ENCODE results near the gene KIF15. TPM values are rescaled to one million over a fixed set of nuclear protein-coding genes. Genes with fewer than 3 reads are reported as not detected.

Gene KIF15
- polyA plus RNA-seq, 3 donors, result 0.15 to 0.16 TPM; not detected in 1

- H3K4me3 ChIP-seq (replicated peaks in 1 of 3; ENCODE audit: low read depth in 2 of 3, low read length in 3 of 3), result peak overlapping the region in 1 of 3 experiments; percentile 4
- H3K9me3 ChIP-seq (replicated peaks in 1 of 2; ENCODE audit: control insufficient read depth in 1 of 2, insufficient read depth in 1 of 2, low read length in 2 of 2), result peaks cover 42 to 86% of the 10 kb centered on the region in 2 donors
- Mint-ChIP-seq H3K36me3 (peaks cover 10 to 20% of the 10 kb centered on the region in 2 donors), H3K27ac (no peak overlapping the region), H3K4me3 (no peak overlapping the region), H3K4me1 (peaks cover 5% of the 10 kb centered on the region), H3K27me3 (ENCODE audit: low read depth in 3 of 3) (no peaks in the 10 kb centered on the region), H3K9me3 (peaks cover 49 to 96% (median 86%) of the 10 kb centered on the region in 7 donors)
- intact Hi-C loops (cut with micrococcal nuclease), result no loop called here
- TF ChIP-seq CTCF (IDR thresholded peaks at IDR 0.05), result no peak
- H3K4me2 ChIP-seq (replicated peaks; ENCODE audit: extremely low read depth, low read length, poor library complexity, severe bottlenecking), result no peak overlapping the region
- no CpG with 5 or more reads among the region's 3 CpGs for WGBS (ENCODE audit: insufficient coverage)
- DNase-seq, result no peak
- H3K9ac ChIP-seq (ENCODE audit: insufficient read depth, low read length, poor library complexity, severe bottlenecking), result no peak overlapping the region
- peaks cover 2 to 21% of the 10 kb centered on the region in 2 donors for H3K36me3 ChIP-seq (replicated peaks in 1 of 2; ENCODE audit: control insufficient read depth in 1 of 2, insufficient read depth in 2 of 2, low read length in 2 of 2)
- H2AFZ ChIP-seq (ENCODE audit: insufficient read depth, low read depth, low read length, poor library complexity, severe bottlenecking), result no peak overlapping the region
- H3K4me1 ChIP-seq (ENCODE audit: control insufficient read depth in 1 of 2, insufficient read depth in 2 of 2, low read length in 2 of 2), result peaks cover 5% of the 10 kb centered on the region in 2 donors
- H3K27me3 ChIP-seq (ENCODE audit: control insufficient read depth in 2 of 2, insufficient read depth in 2 of 2, low read length in 2 of 2), result no peaks in the 10 kb centered on the region
- no peak overlapping the region for H3K27ac ChIP-seq (ENCODE audit: low read depth in 1 of 2, low read length in 2 of 2)
- no peaks in the 10 kb centered on the region for H3K79me2 ChIP-seq (ENCODE audit: insufficient read depth, low read length)
- no peaks in the 10 kb centered on the region for H4K20me1 ChIP-seq (ENCODE audit: insufficient read depth, low read length)
These were observed 26.9 kb upstream of the KIF15 start for GRCh38 chr3:44734646-44735168.

GRCh38 chr3:44761101-44761423 lies 532 bp upstream of the KIF15 start:
- Mint-ChIP-seq H3K27me3 (ENCODE audit: low read depth in 3 of 3) (peaks cover 0 to 1% (median 0%) of the 10 kb centered on the region in 3 donors), H3K27ac (peak overlapping the region; percentile 90 to 97 (median 94)), H3K9me3 (peaks cover 24 to 65% (median 48%) of the 10 kb centered on the region in 7 donors), H3K36me3 (peaks cover 30 to 45% of the 10 kb centered on the region in 2 donors), H3K4me1 (peaks cover 15% of the 10 kb centered on the region), H3K4me3 (peak overlapping the region; percentile 88 to 94)
- Histone ChIP-seq H3K9me3 (replicated peaks in 1 of 2; ENCODE audit: control insufficient read depth in 1 of 2, insufficient read depth in 1 of 2, low read length in 2 of 2) (peaks cover 27 to 48% of the 10 kb centered on the region in 2 donors), H3K4me1 (ENCODE audit: control insufficient read depth in 1 of 2, insufficient read depth in 2 of 2, low read length in 2 of 2) (peaks cover 14 to 19% of the 10 kb centered on the region in 2 donors), H3K4me2 (replicated peaks; ENCODE audit: extremely low read depth, low read length, poor library complexity, severe bottlenecking) (peak overlapping the region; percentile 100), H3K27ac (ENCODE audit: low read depth in 1 of 2, low read length in 2 of 2) (peak overlapping the region; percentile 79 to 97), H2AFZ (ENCODE audit: insufficient read depth, low read depth, low read length, poor library complexity, severe bottlenecking) (peak overlapping the region; percentile 93), H3K36me3 (replicated peaks in 1 of 2; ENCODE audit: control insufficient read depth in 1 of 2, insufficient read depth in 2 of 2, low read length in 2 of 2) (peaks cover 2 to 30% of the 10 kb centered on the region in 2 donors), H3K4me3 (replicated peaks in 1 of 3; ENCODE audit: low read depth in 2 of 3, low read length in 3 of 3) (peak overlapping the region; percentile 90 to 97 (median 91)), H3K27me3 (ENCODE audit: control insufficient read depth in 2 of 2, insufficient read depth in 2 of 2, low read length in 2 of 2) (no peaks in the 10 kb centered on the region), H3K9ac (ENCODE audit: insufficient read depth, low read length, poor library complexity, severe bottlenecking) (peak overlapping the region; percentile 88), H3K79me2 (ENCODE audit: insufficient read depth, low read length) (peaks cover 59% of the 10 kb centered on the region), H4K20me1 (ENCODE audit: insufficient read depth, low read length) (no peaks in the 10 kb centered on the region)
- 4% methylated on average over 11 of the region's 15 CpGs for WGBS (ENCODE audit: insufficient coverage)
- intact Hi-C loops (cut with micrococcal nuclease), result loop anchor here (1.0 to 10.0 kb wide), 3 partner anchors 324 to 426 kb away; partner anchors contain the start of gene TCAIM (in 2 of the 2)
- DNase-seq, result peak in 1 of 3 donors; percentile 0
- TF ChIP-seq CTCF (IDR thresholded peaks at IDR 0.05), result no peak
